ENCODE results near the gene UFD1. TPM values are rescaled to one million over a fixed set of nuclear protein-coding genes. Genes with fewer than 3 reads are reported as not detected.
A peak's percentile ranks its signal among the peaks of the same experiment; 100 is the strongest.

The UFD1 gene
- total and polyA plus RNA-seq, 2 of the 13 experiments (the other 11 are each of a cell fraction or from before 2014, with no cell fraction given) = 47.9 to 51.1 TPM

DNA sequence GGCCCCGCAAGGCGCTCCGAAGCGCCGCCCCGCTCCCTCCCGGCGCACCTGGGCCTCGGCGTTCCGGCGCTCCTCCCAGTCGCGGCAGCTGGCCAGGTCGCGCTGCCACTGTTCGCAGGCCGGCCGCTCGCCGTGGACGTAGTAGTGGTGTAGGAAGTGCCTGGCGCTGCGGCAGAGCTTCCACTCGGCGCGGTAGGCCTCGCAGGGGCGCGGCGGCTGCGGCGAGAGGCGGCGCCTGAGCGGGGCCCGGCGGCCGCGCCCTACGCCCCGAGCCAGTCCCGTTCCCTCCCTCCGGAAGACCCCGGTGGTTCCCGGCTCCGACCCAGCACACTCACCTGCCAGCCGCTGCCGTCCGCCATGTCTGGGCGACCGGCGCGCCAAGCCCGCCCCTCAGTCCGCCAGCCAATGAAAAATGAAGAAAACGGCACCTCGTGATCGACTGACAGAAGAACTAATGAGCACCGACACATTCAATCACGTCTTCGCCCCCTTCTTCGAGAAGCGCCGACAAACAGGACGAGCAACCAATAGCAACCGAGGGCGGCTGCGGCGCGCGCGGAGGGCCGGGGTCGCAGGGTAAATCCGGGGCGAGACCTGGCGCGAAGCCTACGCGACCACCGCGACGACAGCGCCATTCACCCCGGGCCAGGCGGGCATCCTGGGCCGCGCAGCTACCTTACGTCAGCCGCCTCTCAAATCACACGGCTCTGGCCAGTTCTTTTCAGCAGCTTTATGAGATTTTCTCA lies 31.5 kb downstream of the UFD1 start, which contains the start of gene C22orf39 (continued):
- TF ChIP-seq ZNF234 (CRISPR knock-in tag; conservative IDR thresholded peaks at IDR 0.05) (no peak), LCORL (IDR thresholded peaks at IDR 0.05) (no peak), LCORL (CRISPR knock-in tag; IDR thresholded peaks at IDR 0.05) (no peak), SALL1 (CRISPR knock-in tag; IDR thresholded peaks at IDR 0.05) (no peak; the same call in none of the 2 replicates), MTF2 (CRISPR knock-in tag; IDR thresholded peaks at IDR 0.05; ENCODE audit: borderline replicate concordance) (no peak), ELF3 (CRISPR knock-in tag; IDR thresholded peaks at IDR 0.05) (peak; percentile 30), ZNF598 (CRISPR knock-in tag; IDR thresholded peaks at IDR 0.05; ENCODE audit: borderline replicate concordance) (peak; percentile 84; the same call in 1 of the 2 replicates), IRF2 (CRISPR knock-in tag; IDR thresholded peaks at IDR 0.05) (no peak), GTF2F1 (IDR thresholded peaks at IDR 0.05; ENCODE audit: low read length) (no peak), KLF11 (CRISPR knock-in tag; IDR thresholded peaks at IDR 0.05) (no peak), STAT5B (CRISPR knock-in tag; IDR thresholded peaks at IDR 0.05) (no peak), ZNF775 (CRISPR knock-in tag; IDR thresholded peaks at IDR 0.05; ENCODE audit: borderline replicate concordance) (no peak), RFXANK (CRISPR knock-in tag; IDR thresholded peaks at IDR 0.05) (no peak), RXRA (CRISPR knock-in tag; IDR thresholded peaks at IDR 0.05) (no peak; the same call in 1 of the 2 replicates), ZSCAN30 (CRISPR knock-in tag; IDR thresholded peaks at IDR 0.05) (no peak), ZNF782 (CRISPR knock-in tag; IDR thresholded peaks at IDR 0.05; ENCODE audit: borderline replicate concordance) (no peak), CAMTA2 (CRISPR knock-in tag; IDR thresholded peaks at IDR 0.05; ENCODE audit: borderline replicate concordance) (no peak), GZF1 (CRISPR knock-in tag; IDR thresholded peaks at IDR 0.05) (no peak), YEATS2 (CRISPR knock-in tag; IDR thresholded peaks at IDR 0.05; ENCODE audit: borderline replicate concordance) (no peak)
- TF ChIP-seq, protein P1, sequence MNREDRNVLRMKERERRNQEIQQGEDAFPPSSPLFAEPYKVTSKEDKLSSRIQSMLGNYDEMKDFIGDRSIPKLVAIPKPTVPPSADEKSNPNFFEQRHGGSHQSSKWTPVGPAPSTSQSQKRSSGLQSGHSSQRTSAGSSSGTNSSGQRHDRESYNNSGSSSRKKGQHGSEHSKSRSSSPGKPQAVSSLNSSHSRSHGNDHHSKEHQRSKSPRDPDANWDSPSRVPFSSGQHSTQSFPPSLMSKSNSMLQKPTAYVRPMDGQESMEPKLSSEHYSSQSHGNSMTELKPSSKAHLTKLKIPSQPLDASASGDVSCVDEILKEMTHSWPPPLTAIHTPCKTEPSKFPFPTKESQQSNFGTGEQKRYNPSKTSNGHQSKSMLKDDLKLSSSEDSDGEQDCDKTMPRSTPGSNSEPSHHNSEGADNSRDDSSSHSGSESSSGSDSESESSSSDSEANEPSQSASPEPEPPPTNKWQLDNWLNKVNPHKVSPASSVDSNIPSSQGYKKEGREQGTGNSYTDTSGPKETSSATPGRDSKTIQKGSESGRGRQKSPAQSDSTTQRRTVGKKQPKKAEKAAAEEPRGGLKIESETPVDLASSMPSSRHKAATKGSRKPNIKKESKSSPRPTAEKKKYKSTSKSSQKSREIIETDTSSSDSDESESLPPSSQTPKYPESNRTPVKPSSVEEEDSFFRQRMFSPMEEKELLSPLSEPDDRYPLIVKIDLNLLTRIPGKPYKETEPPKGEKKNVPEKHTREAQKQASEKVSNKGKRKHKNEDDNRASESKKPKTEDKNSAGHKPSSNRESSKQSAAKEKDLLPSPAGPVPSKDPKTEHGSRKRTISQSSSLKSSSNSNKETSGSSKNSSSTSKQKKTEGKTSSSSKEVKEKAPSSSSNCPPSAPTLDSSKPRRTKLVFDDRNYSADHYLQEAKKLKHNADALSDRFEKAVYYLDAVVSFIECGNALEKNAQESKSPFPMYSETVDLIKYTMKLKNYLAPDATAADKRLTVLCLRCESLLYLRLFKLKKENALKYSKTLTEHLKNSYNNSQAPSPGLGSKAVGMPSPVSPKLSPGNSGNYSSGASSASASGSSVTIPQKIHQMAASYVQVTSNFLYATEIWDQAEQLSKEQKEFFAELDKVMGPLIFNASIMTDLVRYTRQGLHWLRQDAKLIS (CRISPR knock-in tag; IDR thresholded peaks at IDR 0.05) = no peak
- TF ChIP-seq, protein P2, sequence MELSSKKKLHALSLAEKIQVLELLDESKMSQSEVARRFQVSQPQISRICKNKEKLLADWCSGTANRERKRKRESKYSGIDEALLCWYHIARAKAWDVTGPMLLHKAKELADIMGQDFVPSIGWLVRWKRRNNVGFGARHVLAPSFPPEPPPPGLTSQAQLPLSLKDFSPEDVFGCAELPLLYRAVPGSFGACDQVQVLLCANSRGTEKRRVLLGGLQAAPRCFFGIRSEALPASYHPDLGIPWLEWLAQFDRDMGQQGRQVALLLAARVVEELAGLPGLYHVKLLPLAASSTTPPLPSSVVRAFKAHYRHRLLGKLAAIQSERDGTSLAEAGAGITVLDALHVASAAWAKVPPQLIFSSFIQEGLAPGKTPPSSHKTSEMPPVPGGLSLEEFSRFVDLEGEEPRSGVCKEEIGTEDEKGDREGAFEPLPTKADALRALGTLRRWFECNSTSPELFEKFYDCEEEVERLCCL (CRISPR knock-in tag; IDR thresholded peaks at IDR 0.05; ENCODE audit: borderline replicate concordance) = 0 out of 2 replicates have a peak, but pooled peaks have one; percentile 37
- TF ChIP-seq, protein P3, sequence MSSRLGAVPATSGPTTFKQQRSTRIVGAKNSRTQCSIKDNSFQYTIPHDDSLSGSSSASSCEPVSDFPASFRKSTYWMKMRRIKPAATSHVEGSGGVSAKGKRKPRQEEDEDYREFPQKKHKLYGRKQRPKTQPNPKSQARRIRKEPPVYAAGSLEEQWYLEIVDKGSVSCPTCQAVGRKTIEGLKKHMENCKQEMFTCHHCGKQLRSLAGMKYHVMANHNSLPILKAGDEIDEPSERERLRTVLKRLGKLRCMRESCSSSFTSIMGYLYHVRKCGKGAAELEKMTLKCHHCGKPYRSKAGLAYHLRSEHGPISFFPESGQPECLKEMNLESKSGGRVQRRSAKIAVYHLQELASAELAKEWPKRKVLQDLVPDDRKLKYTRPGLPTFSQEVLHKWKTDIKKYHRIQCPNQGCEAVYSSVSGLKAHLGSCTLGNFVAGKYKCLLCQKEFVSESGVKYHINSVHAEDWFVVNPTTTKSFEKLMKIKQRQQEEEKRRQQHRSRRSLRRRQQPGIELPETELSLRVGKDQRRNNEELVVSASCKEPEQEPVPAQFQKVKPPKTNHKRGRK (CRISPR knock-in tag; IDR thresholded peaks at IDR 0.05) = no peak
- TF ChIP-seq, protein P4, sequence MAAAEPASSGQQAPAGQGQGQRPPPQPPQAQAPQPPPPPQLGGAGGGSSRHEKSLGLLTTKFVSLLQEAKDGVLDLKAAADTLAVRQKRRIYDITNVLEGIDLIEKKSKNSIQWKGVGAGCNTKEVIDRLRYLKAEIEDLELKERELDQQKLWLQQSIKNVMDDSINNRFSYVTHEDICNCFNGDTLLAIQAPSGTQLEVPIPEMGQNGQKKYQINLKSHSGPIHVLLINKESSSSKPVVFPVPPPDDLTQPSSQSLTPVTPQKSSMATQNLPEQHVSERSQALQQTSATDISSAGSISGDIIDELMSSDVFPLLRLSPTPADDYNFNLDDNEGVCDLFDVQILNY (CRISPR knock-in tag; conservative IDR thresholded peaks at IDR 0.05) = peak; percentile 90

All from HepG2 (cell line).